ENCODE results near the gene ID3. TPM values are rescaled to one million over a fixed set of nuclear protein-coding genes. Genes with fewer than 3 reads are reported as not detected.
A peak's percentile ranks its signal among the peaks of the same experiment; 100 is the strongest.

ID3 gene
- total RNA-seq, 1 experiment from 2014 or later = 10.4 TPM

- peak; percentile 76 to 91 for DNase-seq
Observed at GRCh38 chr1:23562137-23562876, 3.0 kb upstream of the ID3 start.

GRCh38 chr1:23561813-23562100 lies 2.5 kb upstream of the ID3 start:
- H3K4me2 ChIP-seq = peak overlapping the region; percentile 64
- H3K36me3 ChIP-seq (ENCODE audit: low read depth) = no peaks in the 10 kb centered on the region
- no peak for DNase-seq
- H3F3A ChIP-seq (ENCODE audit: insufficient read depth, low read depth) = peaks cover 25% of the 10 kb centered on the region
- peaks cover 26% of the 10 kb centered on the region for H3K4me1 ChIP-seq (replicated peaks; ENCODE audit: insufficient read depth)
- peaks cover 23% of the 10 kb centered on the region for H3K79me2 ChIP-seq (ENCODE audit: low read depth)
- intact Hi-C loops (cut with micrococcal nuclease; ENCODE audit: unreplicated experiment) = no loop called here
- no peak overlapping the region for H2AFZ ChIP-seq
- H4K20me1 ChIP-seq (ENCODE audit: insufficient read depth) = no peaks in the 10 kb centered on the region
- BruUV-seq (replicated peaks) = no TSS peak
- no peak overlapping the region for H3K4me3 ChIP-seq
- H3K27me3 ChIP-seq (ENCODE audit: insufficient read depth, low read depth) = no peaks in the 10 kb centered on the region
- H3K9me2 ChIP-seq (ENCODE audit: insufficient read depth) = no peaks in the 10 kb centered on the region
- ChIA-PET CTCF (no interaction called here), POLR2A (ENCODE audit: unreplicated experiment) (no interaction called here)
- no peak for TF ChIP-seq EZH2 (IDR thresholded peaks at IDR 0.05; ENCODE audit: low read depth)
- TF ChIP-seq CTCF (conservative IDR thresholded peaks at IDR 0.05) = no peak
- H3K9me3 ChIP-seq (ENCODE audit: insufficient read depth, low read depth) = no peaks in the 10 kb centered on the region
- no peak overlapping the region for H3K27ac ChIP-seq

More at GRCh38 chr1:23562137-23562876, 3.0 kb upstream of the ID3 start:
- peaks cover 17% of the 10 kb centered on the region for H3K79me2 ChIP-seq (ENCODE audit: low read depth)
- H3K4me2 ChIP-seq = peak overlapping the region; percentile 64
- ChIA-PET POLR2A (ENCODE audit: unreplicated experiment) (no interaction called here), CTCF (no interaction called here)
- no peak overlapping the region for H2AFZ ChIP-seq
- no peaks in the 10 kb centered on the region for H3K27me3 ChIP-seq (ENCODE audit: insufficient read depth, low read depth)
- TF ChIP-seq CTCF (conservative IDR thresholded peaks at IDR 0.05) = no peak
- TF ChIP-seq EZH2 (IDR thresholded peaks at IDR 0.05; ENCODE audit: low read depth) = no peak
- peaks cover 19% of the 10 kb centered on the region for H3F3A ChIP-seq (ENCODE audit: insufficient read depth, low read depth)
- peaks cover 20% of the 10 kb centered on the region for H3K4me1 ChIP-seq (replicated peaks; ENCODE audit: insufficient read depth)
- no peaks in the 10 kb centered on the region for H3K36me3 ChIP-seq (ENCODE audit: low read depth)
- no TSS peak for BruUV-seq (replicated peaks)
- H4K20me1 ChIP-seq (ENCODE audit: insufficient read depth) = no peaks in the 10 kb centered on the region
- no peaks in the 10 kb centered on the region for H3K9me3 ChIP-seq (ENCODE audit: insufficient read depth, low read depth)
- intact Hi-C loops (cut with micrococcal nuclease; ENCODE audit: unreplicated experiment) = no loop called here
- no peaks in the 10 kb centered on the region for H3K9me2 ChIP-seq (ENCODE audit: insufficient read depth)
- H3K27ac ChIP-seq = no peak overlapping the region
- H3K4me3 ChIP-seq = peak overlapping the region; percentile 11; the same call in 1 of the 2 replicates

GRCh38 chr1:23561076-23561812 lies 1.9 kb upstream of the ID3 start:
- BruUV-seq (replicated peaks) = no TSS peak
- Histone ChIP-seq H3K9me3 (ENCODE audit: insufficient read depth, low read depth) (no peaks in the 10 kb centered on the region), H3K9me2 (ENCODE audit: insufficient read depth) (no peaks in the 10 kb centered on the region), H2AFZ (no peak overlapping the region), H4K20me1 (ENCODE audit: insufficient read depth) (no peaks in the 10 kb centered on the region), H3K4me2 (no peak overlapping the region), H3K36me3 (ENCODE audit: low read depth) (no peaks in the 10 kb centered on the region), H3K4me1 (replicated peaks; ENCODE audit: insufficient read depth) (peaks cover 31% of the 10 kb centered on the region), H3K27me3 (ENCODE audit: insufficient read depth, low read depth) (no peaks in the 10 kb centered on the region), H3K27ac (no peak overlapping the region), H3F3A (ENCODE audit: insufficient read depth, low read depth) (peaks cover 30% of the 10 kb centered on the region), H3K79me2 (ENCODE audit: low read depth) (peaks cover 23% of the 10 kb centered on the region), H3K4me3 (no peak overlapping the region)
- CTCF ChIA-PET = interaction anchor here (1.0 kb wide), 1 partner anchor 16 kb away, joined by 4 read pairs; no protein-coding TSS in a partner anchor
- no peak for DNase-seq
- TF ChIP-seq CTCF (conservative IDR thresholded peaks at IDR 0.05) (no peak), EZH2 (IDR thresholded peaks at IDR 0.05; ENCODE audit: low read depth) (no peak)
- POLR2A ChIA-PET (ENCODE audit: unreplicated experiment) = no interaction called here
- intact Hi-C loops (cut with micrococcal nuclease; ENCODE audit: unreplicated experiment) = no loop called here

Measured in PC-9 (cell line).